ENCODE measurements around the gene PIM1. TPM values are rescaled to one million over a fixed set of nuclear protein-coding genes. Genes with fewer than 3 reads are reported as not detected.

PIM1 gene
- polyA plus RNA-seq, 1 of the 3 experiments (the other 2 are of a cell fraction), result 33.9 TPM

- peaks cover 15% of the 10 kb centered on the region for H3F3A ChIP-seq (replicated peaks; ENCODE audit: insufficient read depth)
- no peak overlapping the region for H3K27ac ChIP-seq (ENCODE audit: low read depth in 2 of 2, low read length in 1 of 2)
- H3K4me1 ChIP-seq (ENCODE audit: control insufficient read depth in 1 of 2, insufficient read depth in 2 of 2, low read depth in 1 of 2, low read length in 1 of 2), result peaks cover 4 to 15% of the 10 kb centered on the region in 2 experiments; a peak in 2 of 4 replicates
- H2AFZ ChIP-seq (ENCODE audit: low read depth), result no peak overlapping the region
- TF ChIP-seq, protein P1, sequence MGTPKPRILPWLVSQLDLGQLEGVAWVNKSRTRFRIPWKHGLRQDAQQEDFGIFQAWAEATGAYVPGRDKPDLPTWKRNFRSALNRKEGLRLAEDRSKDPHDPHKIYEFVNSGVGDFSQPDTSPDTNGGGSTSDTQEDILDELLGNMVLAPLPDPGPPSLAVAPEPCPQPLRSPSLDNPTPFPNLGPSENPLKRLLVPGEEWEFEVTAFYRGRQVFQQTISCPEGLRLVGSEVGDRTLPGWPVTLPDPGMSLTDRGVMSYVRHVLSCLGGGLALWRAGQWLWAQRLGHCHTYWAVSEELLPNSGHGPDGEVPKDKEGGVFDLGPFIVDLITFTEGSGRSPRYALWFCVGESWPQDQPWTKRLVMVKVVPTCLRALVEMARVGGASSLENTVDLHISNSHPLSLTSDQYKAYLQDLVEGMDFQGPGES (IDR thresholded peaks at IDR 0.05; ENCODE audit: low read depth, low read length), result no peak
- TF ChIP-seq GATA2 (CRISPR knock-in tag; IDR thresholded peaks at IDR 0.05) (no peak), YY1 (IDR thresholded peaks at IDR 0.05; ENCODE audit: low read depth) (no peak), RCOR1 (IDR thresholded peaks at IDR 0.05; ENCODE audit: low read length) (no peak), SMC3 (IDR thresholded peaks at IDR 0.05; ENCODE audit: low read depth, low read length) (no peak), POLR2AphosphoS5 (IDR thresholded peaks at IDR 0.05; ENCODE audit: low read depth, low read length) (no peak), GABPA (IDR thresholded peaks at IDR 0.05; ENCODE audit: low read depth) (no peak), USF1 (IDR thresholded peaks at IDR 0.05; ENCODE audit: borderline replicate concordance, low read depth) (no peak), JUND (IDR thresholded peaks at IDR 0.05) (no peak), NFIC (IDR thresholded peaks at IDR 0.05; ENCODE audit: borderline replicate concordance) (no peak)
- TF ChIP-seq, protein P2, sequence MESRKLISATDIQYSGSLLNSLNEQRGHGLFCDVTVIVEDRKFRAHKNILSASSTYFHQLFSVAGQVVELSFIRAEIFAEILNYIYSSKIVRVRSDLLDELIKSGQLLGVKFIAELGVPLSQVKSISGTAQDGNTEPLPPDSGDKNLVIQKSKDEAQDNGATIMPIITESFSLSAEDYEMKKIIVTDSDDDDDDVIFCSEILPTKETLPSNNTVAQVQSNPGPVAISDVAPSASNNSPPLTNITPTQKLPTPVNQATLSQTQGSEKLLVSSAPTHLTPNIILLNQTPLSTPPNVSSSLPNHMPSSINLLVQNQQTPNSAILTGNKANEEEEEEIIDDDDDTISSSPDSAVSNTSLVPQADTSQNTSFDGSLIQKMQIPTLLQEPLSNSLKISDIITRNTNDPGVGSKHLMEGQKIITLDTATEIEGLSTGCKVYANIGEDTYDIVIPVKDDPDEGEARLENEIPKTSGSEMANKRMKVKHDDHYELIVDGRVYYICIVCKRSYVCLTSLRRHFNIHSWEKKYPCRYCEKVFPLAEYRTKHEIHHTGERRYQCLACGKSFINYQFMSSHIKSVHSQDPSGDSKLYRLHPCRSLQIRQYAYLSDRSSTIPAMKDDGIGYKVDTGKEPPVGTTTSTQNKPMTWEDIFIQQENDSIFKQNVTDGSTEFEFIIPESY (IDR thresholded peaks at IDR 0.05; ENCODE audit: borderline replicate concordance, low read depth), result no peak
- H3K36me3 ChIP-seq (replicated peaks in 1 of 2; ENCODE audit: control insufficient read depth in 1 of 2, insufficient read depth in 2 of 2, low read length in 1 of 2), result peaks cover 32 to 35% of the 10 kb centered on the region in 2 experiments
- POLR2A ChIA-PET, result no interaction called here
- H3K9ac ChIP-seq, result no peak overlapping the region
- H3K9me2 ChIP-seq, result no peaks in the 10 kb centered on the region
- no peaks in the 10 kb centered on the region for H3K9me3 ChIP-seq
- DNase-seq, result no peak
- no peak overlapping the region for H3K4me2 ChIP-seq
- no peaks in the 10 kb centered on the region for H3K27me3 ChIP-seq (ENCODE audit: insufficient read depth)
- 93% methylated on average over 18 of the region's 18 CpGs for WGBS (ENCODE audit: low lambda C conversion rate)
- H4K20me1 ChIP-seq (ENCODE audit: insufficient read depth), result peaks cover 17% of the 10 kb centered on the region
- peaks cover 25% of the 10 kb centered on the region for H3K79me2 ChIP-seq (ENCODE audit: insufficient read depth)
- no peak overlapping the region for H3K4me3 ChIP-seq (ENCODE audit: low read depth in 2 of 2, low read length in 1 of 2)
- CTCF ChIA-PET, result interaction anchor here (0.7 to 15.1 kb wide), 7 partner anchors 11 to 151 kb away, joined by 3 to 490 read pairs (median 3); no protein-coding TSS in a partner anchor
Observed at GRCh38 chr6:37175332-37176267, 5.6 kb downstream of the PIM1 start.
